Measurements from ENCODE around the gene FOXK1. TPM values are rescaled to one million over a fixed set of nuclear protein-coding genes. Genes with fewer than 3 reads are reported as not detected.
A peak's percentile ranks its signal among the peaks of the same experiment; 100 is the strongest.
"Not testable (repeated sequence)": the region's sequence is repeated elsewhere in the genome, so short reads cannot be mapped to it uniquely, and the experiment has no call there.

The FOXK1 gene
- total and polyA plus RNA-seq, 2 donors (not counting 1 experiment from before 2014, with no cell fraction given), result 5.2 to 26.9 TPM

GRCh38 chr7:4683884-4684565 is 1.9 kb downstream of the FOXK1 start:
- no peaks in the 10 kb centered on the region for H3K9me3 ChIP-seq (ENCODE audit: control insufficient read depth, insufficient read depth, low read depth, low read length)
- H3K9ac ChIP-seq (ENCODE audit: insufficient read depth, low read length), result peak overlapping the region; percentile 70
- no peaks in the 10 kb centered on the region for H3K27me3 ChIP-seq (ENCODE audit: control insufficient read depth, insufficient read depth, low read length)
- H3K36me3 ChIP-seq (ENCODE audit: control insufficient read depth, insufficient read depth, low read length), result no peaks in the 10 kb centered on the region
- peak; percentile 72 to 76 for DNase-seq (ENCODE audit: low read depth in 2 of 2)
- peak overlapping the region; percentile 79 for H3K4me2 ChIP-seq (ENCODE audit: extremely low read depth, insufficient read depth, low read length)
- no peak for TF ChIP-seq EZH2 (IDR thresholded peaks at IDR 0.05; ENCODE audit: low read length, missing control alignments)
- TF ChIP-seq, protein P1, sequence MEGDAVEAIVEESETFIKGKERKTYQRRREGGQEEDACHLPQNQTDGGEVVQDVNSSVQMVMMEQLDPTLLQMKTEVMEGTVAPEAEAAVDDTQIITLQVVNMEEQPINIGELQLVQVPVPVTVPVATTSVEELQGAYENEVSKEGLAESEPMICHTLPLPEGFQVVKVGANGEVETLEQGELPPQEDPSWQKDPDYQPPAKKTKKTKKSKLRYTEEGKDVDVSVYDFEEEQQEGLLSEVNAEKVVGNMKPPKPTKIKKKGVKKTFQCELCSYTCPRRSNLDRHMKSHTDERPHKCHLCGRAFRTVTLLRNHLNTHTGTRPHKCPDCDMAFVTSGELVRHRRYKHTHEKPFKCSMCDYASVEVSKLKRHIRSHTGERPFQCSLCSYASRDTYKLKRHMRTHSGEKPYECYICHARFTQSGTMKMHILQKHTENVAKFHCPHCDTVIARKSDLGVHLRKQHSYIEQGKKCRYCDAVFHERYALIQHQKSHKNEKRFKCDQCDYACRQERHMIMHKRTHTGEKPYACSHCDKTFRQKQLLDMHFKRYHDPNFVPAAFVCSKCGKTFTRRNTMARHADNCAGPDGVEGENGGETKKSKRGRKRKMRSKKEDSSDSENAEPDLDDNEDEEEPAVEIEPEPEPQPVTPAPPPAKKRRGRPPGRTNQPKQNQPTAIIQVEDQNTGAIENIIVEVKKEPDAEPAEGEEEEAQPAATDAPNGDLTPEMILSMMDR (conservative IDR thresholded peaks at IDR 0.05 in 1 of 2, IDR thresholded peaks at IDR 0.05 in 1 of 2; ENCODE audit: low read depth in 1 of 2, low read length in 2 of 2), result peak; percentile 13 to 27
- H4K20me1 ChIP-seq (ENCODE audit: control insufficient read depth, extremely low read depth, insufficient read depth, low read length), result no peaks in the 10 kb centered on the region
- peak overlapping the region; percentile 80 to 90 (median 84) for H3K4me3 ChIP-seq (replicated peaks in 1 of 4; ENCODE audit: control extremely low read depth in 1 of 4, insufficient read depth in 1 of 4, low read depth in 3 of 4, low read length in 4 of 4)
- H3K27ac ChIP-seq (ENCODE audit: insufficient read depth, low read length), result peak overlapping the region; percentile 93
- peaks cover 56% of the 10 kb centered on the region for H3K79me2 ChIP-seq (ENCODE audit: control insufficient read depth, insufficient read depth, low read length)
- peaks cover 5% of the 10 kb centered on the region for H3K4me1 ChIP-seq (ENCODE audit: control insufficient read depth, extremely low read depth, insufficient read depth, low read length)
- no peak overlapping the region for H2AFZ ChIP-seq (ENCODE audit: low read length)

DNA sequence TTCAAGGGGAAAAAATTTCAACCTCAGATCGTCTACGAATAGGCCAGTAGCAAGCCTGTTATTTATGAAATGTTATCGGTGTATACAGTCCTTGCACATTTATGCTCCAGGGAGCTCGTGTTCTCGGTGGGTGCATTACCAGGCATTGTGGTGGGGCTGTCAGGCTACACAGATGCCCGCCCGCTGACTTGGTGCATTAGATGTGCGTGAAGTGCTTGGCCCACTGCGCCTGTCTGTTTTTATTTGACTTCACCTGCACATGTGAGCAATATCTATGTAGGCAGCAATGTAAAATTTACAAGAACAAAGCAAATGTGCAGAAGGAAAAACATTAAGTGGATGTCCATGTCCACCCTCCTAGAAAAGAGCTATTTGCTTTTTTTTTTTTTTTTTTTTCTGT is 2.8 kb downstream of the FOXK1 start:
- peaks cover 64% of the 10 kb centered on the region for H3K79me2 ChIP-seq (ENCODE audit: control insufficient read depth, insufficient read depth, low read length)
- H2AFZ ChIP-seq (ENCODE audit: low read length), result no peak overlapping the region
- no peaks in the 10 kb centered on the region for H3K9me3 ChIP-seq (ENCODE audit: control insufficient read depth, insufficient read depth, low read depth, low read length)
- H3K4me1 ChIP-seq (ENCODE audit: control insufficient read depth, extremely low read depth, insufficient read depth, low read length), result peaks cover 7% of the 10 kb centered on the region
- H3K27ac ChIP-seq (ENCODE audit: insufficient read depth, low read length), result peak overlapping the region; percentile 93
- H3K9ac ChIP-seq (ENCODE audit: insufficient read depth, low read length), result no peak overlapping the region
- H3K36me3 ChIP-seq (ENCODE audit: control insufficient read depth, insufficient read depth, low read length), result no peaks in the 10 kb centered on the region
- H3K4me3 ChIP-seq (replicated peaks in 1 of 4; ENCODE audit: control extremely low read depth in 1 of 4, insufficient read depth in 1 of 4, low read depth in 3 of 4, low read length in 4 of 4), result peak overlapping the region; percentile 45 to 90 (median 82)
- no peaks in the 10 kb centered on the region for H3K27me3 ChIP-seq (ENCODE audit: control insufficient read depth, insufficient read depth, low read length)
- peak overlapping the region; percentile 79 for H3K4me2 ChIP-seq (ENCODE audit: extremely low read depth, insufficient read depth, low read length)
- H4K20me1 ChIP-seq (ENCODE audit: control insufficient read depth, extremely low read depth, insufficient read depth, low read length), result no peaks in the 10 kb centered on the region
- DNase-seq (ENCODE audit: low read depth in 2 of 2), result no peak
- TF ChIP-seq EZH2 (IDR thresholded peaks at IDR 0.05; ENCODE audit: low read length, missing control alignments), result no peak
- TF ChIP-seq, protein P1 (conservative IDR thresholded peaks at IDR 0.05 in 1 of 2, IDR thresholded peaks at IDR 0.05 in 1 of 2; ENCODE audit: low read depth in 1 of 2, low read length in 2 of 2), result no peak

- not testable (repeated sequence) for H3K4me1 ChIP-seq (ENCODE audit: control insufficient read depth, extremely low read depth, insufficient read depth, low read length); H3K9ac ChIP-seq (ENCODE audit: insufficient read depth, low read length); H4K20me1 ChIP-seq (ENCODE audit: control insufficient read depth, extremely low read depth, insufficient read depth, low read length); H3K9me3 ChIP-seq (ENCODE audit: control insufficient read depth, insufficient read depth, low read depth, low read length); DNase-seq (ENCODE audit: low read depth in 2 of 2); H3K36me3 ChIP-seq (ENCODE audit: control insufficient read depth, insufficient read depth, low read length); H2AFZ ChIP-seq (ENCODE audit: low read length); H3K4me3 ChIP-seq (replicated peaks in 1 of 4; ENCODE audit: control extremely low read depth in 1 of 4, insufficient read depth in 1 of 4, low read depth in 3 of 4, low read length in 4 of 4); H3K4me2 ChIP-seq (ENCODE audit: extremely low read depth, insufficient read depth, low read length); H3K27me3 ChIP-seq (ENCODE audit: control insufficient read depth, insufficient read depth, low read length); H3K27ac ChIP-seq (ENCODE audit: insufficient read depth, low read length)
- peaks cover 72% of the 10 kb centered on the region for H3K79me2 ChIP-seq (ENCODE audit: control insufficient read depth, insufficient read depth, low read length)
Observed at GRCh38 chr7:4685676-4686075, 3.6 kb downstream of the FOXK1 start.

Data from fibroblast of lung (primary cell).